GM23338 (cell line): ENCODE data around the gene CHAT.

Experiments used
- CREB1 ChIP-seq: fragments of 250-450 bp; sonication (Bioruptor Pico); IDR thresholded peaks from 2 replicates; pipeline ENCODE4 v1.5.0; 2020; ENCODE audit warnings: low read depth, mild to moderate bottlenecking, moderate library complexity
- EZH2 ChIP-seq: fragments of 200-600 bp; sonication (generic); IDR thresholded peaks from one replicate; pipeline ENCODE4 v1.8.0; 2017; ENCODE audit warnings: antibody characterized with exemption, mild to moderate bottlenecking, low read depth; ENCODE audit not compliant: unreplicated experiment
- EZH2phosphoT487 ChIP-seq: fragments of 200-600 bp; sonication (generic); IDR thresholded peaks from one replicate; pipeline ENCODE4 v1.8.1; 2018; ENCODE audit warnings: antibody characterized with exemption; ENCODE audit not compliant: unreplicated experiment
- JUNB ChIP-seq: IDR thresholded peaks from one replicate; pipeline ENCODE4 v1.6.1; 2016; ENCODE audit warnings: antibody characterized with exemption; ENCODE audit not compliant: unreplicated experiment
- POLR2AphosphoS5 ChIP-seq: IDR thresholded peaks from 2 replicates; pipeline ENCODE4 v1.6.1; 2016; ENCODE audit warnings: antibody characterized with exemption, low read depth
- ZNF331 ChIP-seq: fragments of 250-450 bp; sonication (Bioruptor Pico); IDR thresholded peaks from 2 replicates; pipeline ENCODE4 v1.5.0; 2020; ENCODE audit warnings: low read depth, mild to moderate bottlenecking, moderate library complexity
- TF ChIP-seq, protein P1 (sequence below), 2 experiments: fragments of 200-600 bp in 1 of 2; sonication (generic) in 1 of 2; conservative IDR thresholded peaks; 2 replicates each; pipeline versions ENCODE4 v1.5.1 to v1.6.1; 2016 to 2017; ENCODE audit warnings: antibody characterized with exemption in 2 of 2, low read depth in 2 of 2, mild to moderate bottlenecking in 2 of 2, moderate library complexity in 1 of 2
- TF ChIP-seq, protein P2 (sequence below): IDR thresholded peaks from one replicate; pipeline ENCODE4 v1.6.1; 2018; ENCODE audit warnings: antibody characterized with exemption; ENCODE audit not compliant: unreplicated experiment
- TF ChIP-seq, protein P3 (sequence below): IDR thresholded peaks from 2 replicates; pipeline ENCODE4 v1.6.1; 2016; ENCODE audit warnings: antibody characterized with exemption

DNA sequence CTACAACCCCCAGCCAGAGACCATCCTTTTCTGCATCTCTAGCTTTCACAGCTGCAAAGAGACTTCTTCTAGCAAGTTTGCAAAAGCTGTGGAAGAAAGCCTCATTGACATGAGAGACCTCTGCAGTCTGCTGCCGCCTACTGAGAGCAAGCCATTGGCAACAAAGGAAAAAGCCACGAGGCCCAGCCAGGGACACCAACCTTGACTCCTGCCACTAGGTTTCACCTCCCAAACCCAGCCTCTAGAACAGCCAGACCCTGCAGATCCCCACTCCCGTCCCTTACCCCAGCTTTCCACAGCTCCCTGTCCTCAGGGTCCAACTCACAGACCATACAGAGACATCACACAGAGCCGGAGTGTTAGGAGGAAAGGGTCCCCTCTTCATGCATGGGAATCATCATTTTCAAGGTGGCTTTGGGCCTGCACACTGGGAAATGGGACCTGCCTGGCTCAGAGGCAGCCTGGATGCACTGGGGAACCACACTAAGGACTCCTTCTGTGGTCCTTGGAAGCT lies 51.1 kb downstream of the CHAT start:
- TF ChIP-seq, protein P1, sequence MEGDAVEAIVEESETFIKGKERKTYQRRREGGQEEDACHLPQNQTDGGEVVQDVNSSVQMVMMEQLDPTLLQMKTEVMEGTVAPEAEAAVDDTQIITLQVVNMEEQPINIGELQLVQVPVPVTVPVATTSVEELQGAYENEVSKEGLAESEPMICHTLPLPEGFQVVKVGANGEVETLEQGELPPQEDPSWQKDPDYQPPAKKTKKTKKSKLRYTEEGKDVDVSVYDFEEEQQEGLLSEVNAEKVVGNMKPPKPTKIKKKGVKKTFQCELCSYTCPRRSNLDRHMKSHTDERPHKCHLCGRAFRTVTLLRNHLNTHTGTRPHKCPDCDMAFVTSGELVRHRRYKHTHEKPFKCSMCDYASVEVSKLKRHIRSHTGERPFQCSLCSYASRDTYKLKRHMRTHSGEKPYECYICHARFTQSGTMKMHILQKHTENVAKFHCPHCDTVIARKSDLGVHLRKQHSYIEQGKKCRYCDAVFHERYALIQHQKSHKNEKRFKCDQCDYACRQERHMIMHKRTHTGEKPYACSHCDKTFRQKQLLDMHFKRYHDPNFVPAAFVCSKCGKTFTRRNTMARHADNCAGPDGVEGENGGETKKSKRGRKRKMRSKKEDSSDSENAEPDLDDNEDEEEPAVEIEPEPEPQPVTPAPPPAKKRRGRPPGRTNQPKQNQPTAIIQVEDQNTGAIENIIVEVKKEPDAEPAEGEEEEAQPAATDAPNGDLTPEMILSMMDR (conservative IDR thresholded peaks at IDR 0.05; ENCODE audit: low read depth in 2 of 2), result no peak
- TF ChIP-seq, protein P2, sequence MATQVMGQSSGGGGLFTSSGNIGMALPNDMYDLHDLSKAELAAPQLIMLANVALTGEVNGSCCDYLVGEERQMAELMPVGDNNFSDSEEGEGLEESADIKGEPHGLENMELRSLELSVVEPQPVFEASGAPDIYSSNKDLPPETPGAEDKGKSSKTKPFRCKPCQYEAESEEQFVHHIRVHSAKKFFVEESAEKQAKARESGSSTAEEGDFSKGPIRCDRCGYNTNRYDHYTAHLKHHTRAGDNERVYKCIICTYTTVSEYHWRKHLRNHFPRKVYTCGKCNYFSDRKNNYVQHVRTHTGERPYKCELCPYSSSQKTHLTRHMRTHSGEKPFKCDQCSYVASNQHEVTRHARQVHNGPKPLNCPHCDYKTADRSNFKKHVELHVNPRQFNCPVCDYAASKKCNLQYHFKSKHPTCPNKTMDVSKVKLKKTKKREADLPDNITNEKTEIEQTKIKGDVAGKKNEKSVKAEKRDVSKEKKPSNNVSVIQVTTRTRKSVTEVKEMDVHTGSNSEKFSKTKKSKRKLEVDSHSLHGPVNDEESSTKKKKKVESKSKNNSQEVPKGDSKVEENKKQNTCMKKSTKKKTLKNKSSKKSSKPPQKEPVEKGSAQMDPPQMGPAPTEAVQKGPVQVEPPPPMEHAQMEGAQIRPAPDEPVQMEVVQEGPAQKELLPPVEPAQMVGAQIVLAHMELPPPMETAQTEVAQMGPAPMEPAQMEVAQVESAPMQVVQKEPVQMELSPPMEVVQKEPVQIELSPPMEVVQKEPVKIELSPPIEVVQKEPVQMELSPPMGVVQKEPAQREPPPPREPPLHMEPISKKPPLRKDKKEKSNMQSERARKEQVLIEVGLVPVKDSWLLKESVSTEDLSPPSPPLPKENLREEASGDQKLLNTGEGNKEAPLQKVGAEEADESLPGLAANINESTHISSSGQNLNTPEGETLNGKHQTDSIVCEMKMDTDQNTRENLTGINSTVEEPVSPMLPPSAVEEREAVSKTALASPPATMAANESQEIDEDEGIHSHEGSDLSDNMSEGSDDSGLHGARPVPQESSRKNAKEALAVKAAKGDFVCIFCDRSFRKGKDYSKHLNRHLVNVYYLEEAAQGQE, result no peak
- TF ChIP-seq EZH2 (no peak), EZH2phosphoT487 (no peak), POLR2AphosphoS5 (no peak), ZNF331 (CRISPR knock-in tag) (no peak), JUNB (no peak), CREB1 (CRISPR knock-in tag) (no peak)
- TF ChIP-seq, protein P3, sequence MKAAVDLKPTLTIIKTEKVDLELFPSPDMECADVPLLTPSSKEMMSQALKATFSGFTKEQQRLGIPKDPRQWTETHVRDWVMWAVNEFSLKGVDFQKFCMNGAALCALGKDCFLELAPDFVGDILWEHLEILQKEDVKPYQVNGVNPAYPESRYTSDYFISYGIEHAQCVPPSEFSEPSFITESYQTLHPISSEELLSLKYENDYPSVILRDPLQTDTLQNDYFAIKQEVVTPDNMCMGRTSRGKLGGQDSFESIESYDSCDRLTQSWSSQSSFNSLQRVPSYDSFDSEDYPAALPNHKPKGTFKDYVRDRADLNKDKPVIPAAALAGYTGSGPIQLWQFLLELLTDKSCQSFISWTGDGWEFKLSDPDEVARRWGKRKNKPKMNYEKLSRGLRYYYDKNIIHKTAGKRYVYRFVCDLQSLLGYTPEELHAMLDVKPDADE, result no peak
